PC-9 (cell line): Measurements from ENCODE around the gene TMEM127. TPM values are rescaled to one million over a fixed set of nuclear protein-coding genes. Genes with fewer than 3 reads are reported as not detected.
A peak's percentile ranks its signal among the peaks of the same experiment; 100 is the strongest.

Experiments used
- BruUV-seq: library from RNA; stranded (reverse); fragments of 400-500 nt; replicated peaks from 2 replicates; lab custom pipeline; 2021; lab: Mats Ljungman, UMichigan
- CTCF ChIA-PET: fragments of 300-600 bp; sonication (Branson Sonifier 250); formaldehyde crosslinking; loops from one replicate; lab custom pipeline; 2022; ENCODE audit warnings: antibody characterized with exemption; lab: Charles Lee
- POLR2A ChIA-PET: fragments of 300-600 bp; sonication (Branson Sonifier 250); formaldehyde crosslinking; loops from one replicate; lab custom pipeline; 2022; ENCODE audit warnings: antibody characterized with exemption; ENCODE audit not compliant: unreplicated experiment; lab: Charles Lee
- DNase-seq, 2 experiments: peaks; one replicate each; pipeline versions ENCODE4 v3.0.0 to v3.0.0-alpha.2; 2015 to 2022; ENCODE audit warnings: mixed read lengths in 1 of 2
- H2AFZ ChIP-seq: fragments of 200-600 bp; sonication (generic); 2 replicates; pipeline ENCODE4 v1.8.1; 2017; ENCODE audit warnings: antibody characterized with exemption
- H3F3A ChIP-seq: fragments of 200-600 bp; sonication (generic); 2 replicates; pipeline ENCODE4 v1.8.1; 2017; ENCODE audit warnings: antibody characterized with exemption, mild to moderate bottlenecking, low read depth; ENCODE audit not compliant: insufficient read depth
- H3K27ac ChIP-seq: fragments of 200-600 bp; sonication (generic); 2 replicates; pipeline ENCODE4 v1.6.1; 2016; ENCODE audit warnings: mixed run types
- H3K27me3 ChIP-seq: fragments of 200-600 bp; sonication (generic); 2 replicates; pipeline ENCODE4 v1.6.1; 2016; ENCODE audit warnings: low read depth, mixed run types; ENCODE audit not compliant: insufficient read depth
- H3K36me3 ChIP-seq: fragments of 200-600 bp; sonication (generic); 2 replicates; pipeline ENCODE4 v1.6.1; 2016; ENCODE audit warnings: low read depth, mixed run types
- H3K4me1 ChIP-seq: fragments of 200-600 bp; sonication (generic); replicated peaks from 2 replicates; pipeline ENCODE4 v1.6.1; 2016; ENCODE audit warnings: mixed run types; ENCODE audit not compliant: insufficient read depth
- H3K4me2 ChIP-seq: fragments of 200-600 bp; sonication (generic); 2 replicates; pipeline ENCODE4 v1.6.1; 2017; ENCODE audit warnings: mixed run types
- H3K4me3 ChIP-seq: fragments of 200-600 bp; sonication (generic); 2 replicates; pipeline ENCODE4 v1.6.1; 2016; ENCODE audit warnings: mixed run types
- H3K79me2 ChIP-seq: fragments of 200-600 bp; sonication (generic); 2 replicates; pipeline ENCODE4 v1.6.1; 2017; ENCODE audit warnings: low read depth, mixed run types
- H3K9me2 ChIP-seq: fragments of 200-600 bp; sonication (generic); 2 replicates; pipeline ENCODE4 v1.8.1; 2017; ENCODE audit warnings: mild to moderate bottlenecking; ENCODE audit not compliant: insufficient read depth
- H3K9me3 ChIP-seq: fragments of 200-600 bp; sonication (generic); 2 replicates; pipeline ENCODE4 v1.8.1; 2016; ENCODE audit warnings: low read depth; ENCODE audit not compliant: insufficient read depth
- H4K20me1 ChIP-seq: fragments of 200-600 bp; sonication (generic); 2 replicates; pipeline ENCODE4 v1.8.1; 2017; ENCODE audit not compliant: insufficient read depth
- EZH2 ChIP-seq: fragments of 200-600 bp; sonication (generic); IDR thresholded peaks from 2 replicates; pipeline ENCODE4 v1.8.0; 2017; ENCODE audit warnings: antibody characterized with exemption, low read depth
- intact Hi-C: fragments of 100-400 bp; cut with micrococcal nuclease; formaldehyde crosslinking; loops from one replicate; pipeline ENCODE4 v1.10.0; 2022; ENCODE audit not compliant: unreplicated experiment
- total RNA-seq: library from RNA; stranded (reverse); gene quantifications from 2 replicates; pipeline ENCODE4 v1.2.3, GENCODE V29; 2021
- TF ChIP-seq, protein P1 (sequence below): fragments of 200-600 bp; sonication (generic); conservative IDR thresholded peaks from 2 replicates; pipeline ENCODE4 v1.6.1; 2017; ENCODE audit warnings: mixed run types, antibody characterized with exemption, mild to moderate bottlenecking, moderate library complexity

TMEM127 gene
- total RNA-seq, 1 experiment from 2014 or later, result 50.3 TPM

- H3K9me3 ChIP-seq, result no peaks in the 10 kb centered on the region
- H3K4me1 ChIP-seq, result peaks cover 61% of the 10 kb centered on the region
- TF ChIP-seq, protein P1, sequence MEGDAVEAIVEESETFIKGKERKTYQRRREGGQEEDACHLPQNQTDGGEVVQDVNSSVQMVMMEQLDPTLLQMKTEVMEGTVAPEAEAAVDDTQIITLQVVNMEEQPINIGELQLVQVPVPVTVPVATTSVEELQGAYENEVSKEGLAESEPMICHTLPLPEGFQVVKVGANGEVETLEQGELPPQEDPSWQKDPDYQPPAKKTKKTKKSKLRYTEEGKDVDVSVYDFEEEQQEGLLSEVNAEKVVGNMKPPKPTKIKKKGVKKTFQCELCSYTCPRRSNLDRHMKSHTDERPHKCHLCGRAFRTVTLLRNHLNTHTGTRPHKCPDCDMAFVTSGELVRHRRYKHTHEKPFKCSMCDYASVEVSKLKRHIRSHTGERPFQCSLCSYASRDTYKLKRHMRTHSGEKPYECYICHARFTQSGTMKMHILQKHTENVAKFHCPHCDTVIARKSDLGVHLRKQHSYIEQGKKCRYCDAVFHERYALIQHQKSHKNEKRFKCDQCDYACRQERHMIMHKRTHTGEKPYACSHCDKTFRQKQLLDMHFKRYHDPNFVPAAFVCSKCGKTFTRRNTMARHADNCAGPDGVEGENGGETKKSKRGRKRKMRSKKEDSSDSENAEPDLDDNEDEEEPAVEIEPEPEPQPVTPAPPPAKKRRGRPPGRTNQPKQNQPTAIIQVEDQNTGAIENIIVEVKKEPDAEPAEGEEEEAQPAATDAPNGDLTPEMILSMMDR, result no peak
- TF ChIP-seq EZH2, result no peak
- H3K27ac ChIP-seq, result no peak overlapping the region
- no peak overlapping the region for H2AFZ ChIP-seq
- H4K20me1 ChIP-seq, result peaks cover 61% of the 10 kb centered on the region
- DNase-seq, result no peak
- no peaks in the 10 kb centered on the region for H3K9me2 ChIP-seq
- H3K79me2 ChIP-seq, result peaks cover 85% of the 10 kb centered on the region
- ChIA-PET POLR2A (no interaction called here), CTCF (no interaction called here)
- H3K27me3 ChIP-seq, result no peaks in the 10 kb centered on the region
- peaks cover 50% of the 10 kb centered on the region for H3F3A ChIP-seq
- intact Hi-C loops, result no loop called here
- H3K4me2 ChIP-seq, result peak overlapping the region; percentile 97
- H3K4me3 ChIP-seq, result no peak overlapping the region
- peaks cover 31% of the 10 kb centered on the region for H3K36me3 ChIP-seq
- no TSS peak for BruUV-seq
Measured at GRCh38 chr2:96264086-96264485, 1.7 kb downstream of the TMEM127 start.

DNA sequence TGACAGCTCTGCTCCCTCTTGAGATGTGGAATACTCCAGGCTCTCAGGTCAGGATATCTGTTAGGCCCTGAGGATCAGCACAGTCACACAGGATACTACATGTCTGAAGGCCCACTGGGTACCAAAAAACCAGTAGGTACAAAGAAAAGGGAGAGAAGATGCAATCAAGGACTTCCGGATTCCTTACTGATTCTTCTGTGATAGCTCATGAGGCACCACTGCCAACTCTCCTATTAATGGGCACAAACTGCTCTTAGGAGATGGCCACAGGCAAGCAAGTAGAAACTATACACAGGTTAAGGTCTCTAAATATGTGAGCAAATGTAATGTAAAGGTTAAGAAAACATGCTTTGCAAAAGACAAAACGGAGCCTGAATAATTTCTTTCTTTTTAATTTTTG is 3.5 kb downstream of the TMEM127 start:
- ChIA-PET POLR2A (no interaction called here), CTCF (no interaction called here)
- Histone ChIP-seq H3K27me3 (no peaks in the 10 kb centered on the region), H3K9me2 (no peaks in the 10 kb centered on the region), H3K4me1 (peaks cover 59% of the 10 kb centered on the region), H3K27ac (peak overlapping the region; percentile 70; the same call in 1 of the 2 replicates), H3F3A (peaks cover 48% of the 10 kb centered on the region), H3K4me3 (no peak overlapping the region), H3K36me3 (peaks cover 16% of the 10 kb centered on the region; the same call in 1 of the 2 replicates), H3K9me3 (no peaks in the 10 kb centered on the region), H4K20me1 (peaks cover 63% of the 10 kb centered on the region), H2AFZ (no peak overlapping the region), H3K79me2 (peaks cover 87% of the 10 kb centered on the region), H3K4me2 (no peak overlapping the region)
- intact Hi-C loops, result no loop called here
- no TSS peak for BruUV-seq
- no peak for DNase-seq
- TF ChIP-seq EZH2, result no peak
- TF ChIP-seq, protein P1, result no peak

DNA sequence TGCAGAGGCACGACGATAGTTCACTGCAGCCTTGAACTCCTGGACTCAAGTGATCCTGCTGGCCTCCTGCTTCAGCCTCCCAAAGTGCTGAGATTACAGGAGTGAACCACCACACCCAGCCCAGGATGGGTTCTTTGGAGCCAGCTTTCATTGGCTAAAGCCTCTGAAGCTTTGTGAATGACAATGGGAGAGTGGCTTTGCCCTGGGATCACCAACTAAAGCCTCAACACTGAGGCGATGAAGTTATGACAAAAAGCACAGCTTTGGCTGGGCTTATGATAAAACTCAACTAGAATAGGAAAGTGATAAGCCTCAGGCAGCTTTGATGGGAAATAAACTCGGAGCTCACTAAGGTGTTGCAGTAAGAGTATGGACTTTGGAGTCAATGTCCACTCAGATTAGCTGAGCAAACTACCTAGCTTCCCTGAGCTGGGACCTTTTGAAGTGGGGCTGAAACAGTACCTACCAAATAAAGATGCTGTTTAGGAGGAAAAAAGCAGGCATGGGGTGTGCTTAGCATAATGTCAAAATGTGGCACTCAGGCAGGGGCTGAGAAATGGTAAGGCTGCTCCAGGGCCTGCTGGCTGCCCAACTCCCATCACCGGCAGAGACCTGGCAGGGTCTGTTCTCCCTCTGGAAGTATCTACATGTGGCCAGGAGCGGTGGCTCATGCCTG is 4.3 kb downstream of the TMEM127 start:
- ChIA-PET POLR2A (interaction anchor here (0.6 kb wide), 1 partner anchor 61 kb away, joined by 3 read pairs; no protein-coding TSS in a partner anchor), CTCF (interaction anchor here (0.5 to 1.0 kb wide), 2 partner anchors 51 to 56 kb away, joined by 3 to 4 read pairs; no protein-coding TSS in a partner anchor)
- H3K79me2 ChIP-seq, result peaks cover 86% of the 10 kb centered on the region
- H3K4me1 ChIP-seq, result peaks cover 56% of the 10 kb centered on the region
- intact Hi-C loops, result loop anchor here (2.0 kb wide), 1 partner anchor 123 kb away; the partner anchor contains the start of gene ASTL
- peaks cover 22% of the 10 kb centered on the region for H3K36me3 ChIP-seq
- TF ChIP-seq, protein P1, result no peak
- no peak for TF ChIP-seq EZH2
- peaks cover 63% of the 10 kb centered on the region for H4K20me1 ChIP-seq
- H3K27ac ChIP-seq, result peak overlapping the region; percentile 70
- no peaks in the 10 kb centered on the region for H3K9me3 ChIP-seq
- H3K4me3 ChIP-seq, result no peak overlapping the region; the same call in 1 of the 2 replicates
- no peaks in the 10 kb centered on the region for H3K27me3 ChIP-seq
- no TSS peak for BruUV-seq
- no peak overlapping the region for H2AFZ ChIP-seq
- DNase-seq, result no peak
- no peaks in the 10 kb centered on the region for H3K9me2 ChIP-seq
- H3K4me2 ChIP-seq, result peak overlapping the region; percentile 64
- peaks cover 42% of the 10 kb centered on the region for H3F3A ChIP-seq
